GM12892 (cell line): Measurements from ENCODE around the gene HAND1.

Experiments used
- POLR2A ChIP-seq: IDR thresholded peaks from 2 replicates; pipeline ENCODE4 v1.6.1; 2011; ENCODE audit warnings: low read depth, low read length, control low read depth
- TAF1 ChIP-seq: IDR thresholded peaks from 2 replicates; pipeline ENCODE4 v1.6.1; 2011; ENCODE audit warnings: low read depth, mild to moderate bottlenecking, control low read depth, low read length, borderline replicate concordance

DNA sequence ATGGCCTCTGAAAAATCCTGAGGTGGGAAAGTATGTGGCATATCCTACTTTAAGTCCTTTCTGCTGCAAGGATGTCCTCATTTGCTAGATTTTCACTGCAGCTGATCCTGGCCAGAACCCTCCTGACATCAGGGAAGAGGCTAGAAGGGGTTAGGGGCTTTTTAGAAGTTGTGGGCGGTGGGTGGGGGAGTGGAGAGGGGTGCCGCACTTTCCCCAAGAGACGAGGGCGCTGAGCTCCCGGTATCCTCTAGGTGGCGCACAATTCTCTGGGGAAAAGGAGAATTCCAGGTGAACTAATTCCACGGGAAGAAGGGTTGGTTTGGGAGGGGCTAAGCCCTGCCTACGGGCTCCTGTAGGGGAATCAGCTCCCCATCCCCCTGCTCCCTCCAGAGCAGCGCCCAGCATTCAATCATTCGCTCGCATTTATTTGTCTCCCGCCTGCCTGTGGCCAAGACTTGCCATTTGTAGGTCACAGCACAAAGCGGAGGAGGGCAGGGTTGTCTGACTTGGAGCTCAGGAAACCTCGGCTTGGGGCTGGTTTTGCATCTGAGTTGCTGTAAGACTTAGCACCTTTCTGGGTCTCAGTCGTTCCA, 42.9 kb upstream of the HAND1 start:
- TF ChIP-seq POLR2A (no peak), TAF1 (no peak)
